K562 (cell line): ENCODE data around the gene HS3ST3A1. TPM values are rescaled to one million over a fixed set of nuclear protein-coding genes. Genes with fewer than 3 reads are reported as not detected.

Experiments
- CHCHD3 ChIP-seq: fragments of 250-450 bp; sonication (Bioruptor Pico); IDR thresholded peaks from 2 replicates; pipeline ENCODE4 v2.1.2; 2022; ENCODE audit warnings: mild to moderate bottlenecking
- CTBP1 ChIP-seq: fragments of 450-650 bp; IDR thresholded peaks from 2 replicates; pipeline ENCODE4 v1.6.1; 2016; ENCODE audit warnings: borderline replicate concordance
- DIDO1 ChIP-seq: fragments of 450-650 bp; IDR thresholded peaks from 2 replicates; pipeline ENCODE4 v1.6.1; 2016; ENCODE audit warnings: low read depth, missing biosample characterization, missing genetic modification characterization
- FOSL1 ChIP-seq: fragments of 200-800 bp; sonication (Bioruptor generic); conservative IDR thresholded peaks from 2 replicates; pipeline ENCODE4 v1.6.1; 2016; ENCODE audit warnings: missing genetic modification characterization, missing compliant biosample characterization
- GTF2A2 ChIP-seq: IDR thresholded peaks from 2 replicates; pipeline ENCODE4 v1.6.1; 2016; ENCODE audit warnings: mild to moderate bottlenecking, missing genetic modification characterization, missing compliant biosample characterization
- HDGF ChIP-seq: fragments of 450-650 bp; IDR thresholded peaks from 2 replicates; pipeline ENCODE4 v1.6.1; 2016
- HSF4 ChIP-seq: fragments of 250-450 bp; sonication (Bioruptor Pico); IDR thresholded peaks from 2 replicates; pipeline ENCODE4 v2.1.2; 2022; ENCODE audit warnings: mild to moderate bottlenecking, moderate library complexity, borderline replicate concordance
- LEF1 ChIP-seq: fragments of 450-650 bp; IDR thresholded peaks from 2 replicates; pipeline ENCODE4 v1.6.1; 2016; ENCODE audit warnings: mild to moderate bottlenecking
- NR4A1 ChIP-seq, 2 experiments: fragments of 250-450 bp in 1 of 2; fragments of 450-650 bp in 1 of 2; sonication (Bioruptor Pico) in 1 of 2; IDR thresholded peaks; 2 replicates each; pipeline versions ENCODE4 v1.4.0 to v1.6.1; 2016 to 2020; ENCODE audit warnings: mild to moderate bottlenecking in 2 of 2, missing compliant biosample characterization in 1 of 2, missing genetic modification characterization in 1 of 2, moderate library complexity in 1 of 2
- PHF21A ChIP-seq: fragments of 450-650 bp; IDR thresholded peaks from 2 replicates; pipeline ENCODE4 v1.6.1; 2017; ENCODE audit warnings: low read depth, borderline replicate concordance
- PTTG1 ChIP-seq: fragments of 450-650 bp; IDR thresholded peaks from 2 replicates; pipeline ENCODE4 v1.6.1; 2016; ENCODE audit warnings: low read depth, mild to moderate bottlenecking, missing genetic modification characterization, missing compliant biosample characterization
- SMC3 ChIP-seq: conservative IDR thresholded peaks from 2 replicates; pipeline ENCODE4 v1.6.1; 2011; ENCODE audit warnings: low read depth, low read length, improper control_type of control experiment; ENCODE audit not compliant: insufficient read depth
- TAF9B ChIP-seq: fragments of 450-650 bp; IDR thresholded peaks from 2 replicates; pipeline ENCODE4 v1.6.1; 2018; ENCODE audit warnings: mild to moderate bottlenecking; ENCODE audit not compliant: partially characterized antibody
- VEZF1 ChIP-seq: fragments of 200-800 bp; sonication (Bioruptor generic); IDR thresholded peaks from 2 replicates; pipeline ENCODE4 v1.6.1; 2017; ENCODE audit warnings: missing genetic modification characterization, missing compliant biosample characterization
- polyA plus RNA-seq, 8 experiments: library from polyadenylated mRNA; depleted of rRNA in 4 of 8; stranded (reverse) in 5 of 8; unstranded in 3 of 8; fragments of >200 nt; fragmentation: Nextera tagmentation in 2 of 8; fragmentation: Illumina TruSeq in 1 of 8; extraction: Ambion mirVana in 2 of 8; extraction: Trizol in 1 of 8; gene quantifications; 2 replicates each; pipeline versions ENCODE4 v1.2.1 to v1.2.3, GENCODE V29; 2011 to 2014; ENCODE audit warnings: inconsistent platforms in 1 of 8, missing spikeins in 1 of 8
- total RNA-seq, 7 experiments: library from RNA; depleted of rRNA in 6 of 7; stranded (reverse); fragments of >200 nt in 6 of 7; fragmentation: Illumina TruSeq in 2 of 7; extraction: Trizol in 2 of 7; gene quantifications; 2 replicates each; pipeline versions ENCODE4 v1.2.1 to v1.2.3, GENCODE V29; 2011 to 2021; ENCODE audit warnings: low replicate concordance in 1 of 7
- TF ChIP-seq, protein P1 (sequence below): fragments of 450-650 bp; IDR thresholded peaks from 2 replicates; pipeline ENCODE4 v1.6.1; 2017; ENCODE audit warnings: antibody characterized with exemption
- TF ChIP-seq, protein P2 (sequence below), 2 experiments: IDR thresholded peaks in 1 of 2; conservative IDR thresholded peaks in 1 of 2; 2 replicates each; pipeline ENCODE4 v1.6.1; 2016; ENCODE audit warnings: low read depth in 2 of 2, mild to moderate bottlenecking in 1 of 2, missing compliant biosample characterization in 1 of 2, missing genetic modification characterization in 1 of 2, moderate library complexity in 1 of 2
- TF ChIP-seq, protein P3 (sequence below), 2 experiments: IDR thresholded peaks; 2 replicates each; pipeline ENCODE4 v1.6.1; 2011; ENCODE audit warnings: borderline replicate concordance in 1 of 2, control low read depth in 1 of 2, low read depth in 1 of 2, low read length in 1 of 2, mild to moderate bottlenecking in 1 of 2, mixed read lengths in 1 of 2, moderate library complexity in 1 of 2; ENCODE audit not compliant: insufficient read depth in 1 of 2, insufficient read length in 1 of 2, poor library complexity in 1 of 2, severe bottlenecking in 1 of 2; ENCODE audit errors: extremely low read depth in 1 of 2
- TF ChIP-seq, protein P4 (sequence below): fragments of 250-450 bp; sonication (Bioruptor Pico); IDR thresholded peaks from 2 replicates; pipeline ENCODE4 v1.8.0; 2022; ENCODE audit warnings: inconsistent platforms, mild to moderate bottlenecking, moderate library complexity, borderline replicate concordance

Gene HS3ST3A1
- total and polyA plus RNA-seq, 9 of the 15 experiments (the other 6 are each of a cell fraction or from before 2014, with no cell fraction given): 0.25 to 14.8 (median 2.3) TPM

DNA sequence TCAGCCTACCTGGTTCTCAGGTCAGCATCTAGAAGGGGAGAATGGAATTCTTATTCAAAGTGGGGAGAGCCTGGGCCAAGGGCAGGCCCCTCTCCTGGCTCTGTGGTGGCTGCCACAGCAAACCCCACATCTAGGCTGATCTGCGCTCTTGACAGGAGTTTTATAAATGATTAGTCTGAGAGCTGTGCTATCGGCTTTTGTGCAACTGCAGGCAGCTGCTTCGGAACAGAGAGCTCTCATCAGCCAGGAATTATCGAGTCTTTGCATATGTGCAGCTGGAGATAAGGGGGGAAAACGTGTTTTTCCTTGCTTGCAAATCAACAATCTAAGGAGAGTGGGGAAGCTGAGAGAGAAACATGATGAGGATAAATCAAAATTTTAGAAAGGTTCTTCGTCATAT, 91.7 kb downstream of the HS3ST3A1 start (continued):
- TF ChIP-seq, protein P1, sequence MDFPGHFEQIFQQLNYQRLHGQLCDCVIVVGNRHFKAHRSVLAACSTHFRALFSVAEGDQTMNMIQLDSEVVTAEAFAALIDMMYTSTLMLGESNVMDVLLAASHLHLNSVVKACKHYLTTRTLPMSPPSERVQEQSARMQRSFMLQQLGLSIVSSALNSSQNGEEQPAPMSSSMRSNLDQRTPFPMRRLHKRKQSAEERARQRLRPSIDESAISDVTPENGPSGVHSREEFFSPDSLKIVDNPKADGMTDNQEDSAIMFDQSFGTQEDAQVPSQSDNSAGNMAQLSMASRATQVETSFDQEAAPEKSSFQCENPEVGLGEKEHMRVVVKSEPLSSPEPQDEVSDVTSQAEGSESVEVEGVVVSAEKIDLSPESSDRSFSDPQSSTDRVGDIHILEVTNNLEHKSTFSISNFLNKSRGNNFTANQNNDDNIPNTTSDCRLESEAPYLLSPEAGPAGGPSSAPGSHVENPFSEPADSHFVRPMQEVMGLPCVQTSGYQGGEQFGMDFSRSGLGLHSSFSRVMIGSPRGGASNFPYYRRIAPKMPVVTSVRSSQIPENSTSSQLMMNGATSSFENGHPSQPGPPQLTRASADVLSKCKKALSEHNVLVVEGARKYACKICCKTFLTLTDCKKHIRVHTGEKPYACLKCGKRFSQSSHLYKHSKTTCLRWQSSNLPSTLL: no peak
- TF ChIP-seq DIDO1 (tag): 0 out of 2 replicates have a peak, but pooled peaks have one; percentile 13
- TF ChIP-seq HSF4 (CRISPR knock-in tag): no peak
- peak; percentile 96 for TF ChIP-seq LEF1
- TF ChIP-seq TAF9B: peak; percentile 62
- TF ChIP-seq CTBP1: peak; percentile 58; the same call in 1 of the 2 replicates
- no peak for TF ChIP-seq PTTG1 (tag)
- peak; percentile 68 for TF ChIP-seq FOSL1 (tag)
- TF ChIP-seq, protein P2, sequence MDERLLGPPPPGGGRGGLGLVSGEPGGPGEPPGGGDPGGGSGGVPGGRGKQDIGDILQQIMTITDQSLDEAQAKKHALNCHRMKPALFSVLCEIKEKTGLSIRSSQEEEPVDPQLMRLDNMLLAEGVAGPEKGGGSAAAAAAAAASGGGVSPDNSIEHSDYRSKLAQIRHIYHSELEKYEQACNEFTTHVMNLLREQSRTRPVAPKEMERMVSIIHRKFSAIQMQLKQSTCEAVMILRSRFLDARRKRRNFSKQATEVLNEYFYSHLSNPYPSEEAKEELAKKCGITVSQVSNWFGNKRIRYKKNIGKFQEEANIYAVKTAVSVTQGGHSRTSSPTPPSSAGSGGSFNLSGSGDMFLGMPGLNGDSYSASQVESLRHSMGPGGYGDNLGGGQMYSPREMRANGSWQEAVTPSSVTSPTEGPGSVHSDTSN (CRISPR knock-in tag; IDR thresholded peaks at IDR 0.05; ENCODE audit: low read depth): no peak
- TF ChIP-seq, protein P2 (tag; conservative IDR thresholded peaks at IDR 0.05; ENCODE audit: low read depth): peak; percentile 99
- TF ChIP-seq PHF21A: no peak
- TF ChIP-seq GTF2A2: no peak
- TF ChIP-seq VEZF1: peak; percentile 75
- no peak for TF ChIP-seq NR4A1 (CRISPR knock-in tag; IDR thresholded peaks at IDR 0.05)
- TF ChIP-seq NR4A1 (tag; IDR thresholded peaks at IDR 0.05): peak; percentile 62; the same call in 1 of the 2 replicates
- TF ChIP-seq, protein P3, sequence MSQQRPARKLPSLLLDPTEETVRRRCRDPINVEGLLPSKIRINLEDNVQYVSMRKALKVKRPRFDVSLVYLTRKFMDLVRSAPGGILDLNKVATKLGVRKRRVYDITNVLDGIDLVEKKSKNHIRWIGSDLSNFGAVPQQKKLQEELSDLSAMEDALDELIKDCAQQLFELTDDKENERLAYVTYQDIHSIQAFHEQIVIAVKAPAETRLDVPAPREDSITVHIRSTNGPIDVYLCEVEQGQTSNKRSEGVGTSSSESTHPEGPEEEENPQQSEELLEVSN (IDR thresholded peaks at IDR 0.05; ENCODE audit: borderline replicate concordance in 1 of 2, extremely low read depth in 1 of 2, insufficient read depth in 1 of 2, insufficient read length in 1 of 2, low read depth in 1 of 2, low read length in 1 of 2, poor library complexity in 1 of 2, severe bottlenecking in 1 of 2): no peak
- no peak for TF ChIP-seq SMC3
- TF ChIP-seq HDGF: no peak
- TF ChIP-seq CHCHD3 (CRISPR knock-in tag): no peak
- TF ChIP-seq, protein P4, sequence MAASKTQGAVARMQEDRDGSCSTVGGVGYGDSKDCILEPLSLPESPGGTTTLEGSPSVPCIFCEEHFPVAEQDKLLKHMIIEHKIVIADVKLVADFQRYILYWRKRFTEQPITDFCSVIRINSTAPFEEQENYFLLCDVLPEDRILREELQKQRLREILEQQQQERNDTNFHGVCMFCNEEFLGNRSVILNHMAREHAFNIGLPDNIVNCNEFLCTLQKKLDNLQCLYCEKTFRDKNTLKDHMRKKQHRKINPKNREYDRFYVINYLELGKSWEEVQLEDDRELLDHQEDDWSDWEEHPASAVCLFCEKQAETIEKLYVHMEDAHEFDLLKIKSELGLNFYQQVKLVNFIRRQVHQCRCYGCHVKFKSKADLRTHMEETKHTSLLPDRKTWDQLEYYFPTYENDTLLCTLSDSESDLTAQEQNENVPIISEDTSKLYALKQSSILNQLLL (CRISPR knock-in tag): no peak
